C4-2B (cell line): ENCODE data around the gene CRADD.
"Not testable (repeated sequence)": the region's sequence is repeated elsewhere in the genome, so short reads cannot be mapped to it uniquely, and the experiment has no call there.

Experiments used
- H3K27ac ChIP-seq: fragments of 450-650 bp; 2 replicates; pipeline ENCODE4 v1.5.1; 2017
- CTCF ChIP-seq: fragments of 450-650 bp; conservative IDR thresholded peaks from 2 replicates; pipeline ENCODE4 v1.5.1; 2017; ENCODE audit warnings: mild to moderate bottlenecking
- ZFX ChIP-seq: fragments of 450-650 bp; IDR thresholded peaks from 2 replicates; pipeline ENCODE4 v1.6.1; 2017

The CRADD gene

GRCh38 chr12:93857279-93857938 lies 180.2 kb downstream of the CRADD start:
- no peak overlapping the region for H3K27ac ChIP-seq
- no peak for TF ChIP-seq ZFX

- no peak overlapping the region for H3K27ac ChIP-seq
- TF ChIP-seq CTCF (no peak), ZFX (no peak)
These were observed 180.8 kb downstream of the CRADD start for GRCh38 chr12:93857991-93858447.

- TF ChIP-seq ZFX (no peak), CTCF (no peak)
- H3K27ac ChIP-seq: no peak overlapping the region
These were observed 183.6 kb downstream of the CRADD start for GRCh38 chr12:93860668-93861373.

- no peak overlapping the region for H3K27ac ChIP-seq
- TF ChIP-seq CTCF: no peak
- no peak for TF ChIP-seq ZFX
These were observed 185.2 kb downstream of the CRADD start for GRCh38 chr12:93862424-93862823.

- TF ChIP-seq ZFX: no peak
- no peak for TF ChIP-seq CTCF
These were observed 188.6 kb downstream of the CRADD start for GRCh38 chr12:93865751-93866150.

GRCh38 chr12:93868771-93869170 lies 191.6 kb downstream of the CRADD start:
- no peak overlapping the region for H3K27ac ChIP-seq
- no peak for TF ChIP-seq CTCF
- no peak for TF ChIP-seq ZFX

More at GRCh38 chr12:93865751-93866150, 188.6 kb downstream of the CRADD start:
- H3K27ac ChIP-seq: no peak overlapping the region

GRCh38 chr12:93870020-93870795 lies 193.0 kb downstream of the CRADD start:
- H3K27ac ChIP-seq: no peak overlapping the region
- TF ChIP-seq ZFX (no peak), CTCF (no peak)

- H3K27ac ChIP-seq: not testable (repeated sequence)
These were observed 194.4 kb downstream of the CRADD start for GRCh38 chr12:93871566-93871965.
